D721Med (cell line): ENCODE measurements around the gene CYFIP1.
"Not testable (repeated sequence)": the region's sequence is repeated elsewhere in the genome, so short reads cannot be mapped to it uniquely, and the experiment has no call there.

Experiments used
- DNase-seq: peaks from one replicate; pipeline ENCODE4 v3.0.0; 2011; ENCODE audit warnings: low spot score; ENCODE audit not compliant: insufficient read length
- FAIRE-seq: peaks from 2 replicates; lab custom pipeline; 2011; peaks lifted over from hg19 to GRCh38; lab: Jason Lieb, UNC
- CTCF ChIP-seq: IDR thresholded peaks from 2 replicates; pipeline ENCODE4 v1.5.1; 2012; ENCODE audit warnings: mild to moderate bottlenecking, control low read depth; ENCODE audit not compliant: insufficient read depth; ENCODE audit errors: missing control alignments

CYFIP1 gene

GRCh38 chr15:22980189-22981050 is at the start of gene CYFIP1:
Gene CYFIP1 (minus strand): TSS chr15:22980368. CDS start chr15:22947285, 33,083 bp downstream.
- no peak for DNase-seq
- no peak for FAIRE-seq
- TF ChIP-seq CTCF = no peak

- FAIRE-seq = no peak
- TF ChIP-seq CTCF = no peak
- DNase-seq = no peak
Measured at GRCh38 chr15:23026218-23026617, 46.0 kb upstream of the CYFIP1 start.

GRCh38 chr15:23022156-23022555 is 42.0 kb upstream of the CYFIP1 start:
- no peak for FAIRE-seq
- no peak for DNase-seq
- no peak for TF ChIP-seq CTCF

GRCh38 chr15:23014394-23015000 is 34.3 kb upstream of the CYFIP1 start:
- no peak for FAIRE-seq
- no peak for DNase-seq
- TF ChIP-seq CTCF = no peak

- no peak for TF ChIP-seq CTCF
- no peak for DNase-seq
Measured at GRCh38 chr15:23013681-23014080, 33.5 kb upstream of the CYFIP1 start.

GRCh38 chr15:23012616-23013015 is 32.4 kb upstream of the CYFIP1 start:
- not testable (repeated sequence) for FAIRE-seq, DNase-seq

More at GRCh38 chr15:23013681-23014080, 33.5 kb upstream of the CYFIP1 start:
- FAIRE-seq = no peak

GRCh38 chr15:23003736-23004135 is 23.6 kb upstream of the CYFIP1 start:
- no peak for FAIRE-seq

More at GRCh38 chr15:23003736-23004135, 23.6 kb upstream of the CYFIP1 start:
- TF ChIP-seq CTCF = no peak
- DNase-seq = no peak
